HG03521 (cell line): ENCODE results near the gene PCGF1.
"Not testable (repeated sequence)": the region's sequence is repeated elsewhere in the genome, so short reads cannot be mapped to it uniquely, and the experiment has no call there.

Source experiments
- ATAC-seq: cut with Tn5 transposase; IDR thresholded peaks from one replicate; pipeline ENCODE4 v1.9.1; 2021; ENCODE audit warnings: mild to moderate bottlenecking, moderate library complexity; ENCODE audit not compliant: unreplicated experiment

The PCGF1 gene

DNA sequence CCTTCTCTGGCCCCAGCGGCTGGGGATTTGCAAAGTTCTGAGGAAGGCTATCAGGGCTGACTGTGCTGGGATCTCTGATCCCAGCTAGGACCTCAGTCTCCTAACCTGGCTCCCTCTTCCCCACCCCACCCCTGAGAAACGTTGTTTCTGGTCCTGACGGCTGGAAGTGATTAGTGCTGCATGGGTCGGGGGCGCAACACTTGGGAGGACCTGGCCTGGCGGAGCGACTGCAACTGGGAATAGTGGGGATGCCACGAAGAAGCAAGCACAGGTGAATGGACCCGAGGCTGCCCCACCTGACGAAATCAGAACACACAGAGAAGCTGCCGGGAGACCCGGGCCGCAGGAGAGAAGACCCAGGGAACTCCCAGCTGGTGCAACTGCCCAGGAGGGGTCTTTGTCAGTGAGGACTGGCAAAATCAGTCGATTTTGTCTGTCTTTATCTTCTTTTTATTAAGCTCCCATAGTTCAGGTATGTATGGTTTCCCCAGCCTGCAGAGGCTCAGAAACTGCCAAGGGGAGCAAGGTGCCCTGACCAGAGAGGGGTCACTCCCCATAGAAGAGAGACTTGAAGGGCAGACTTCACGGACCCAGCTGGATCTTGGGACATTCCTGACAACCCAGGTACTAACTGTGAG, 7.4 kb downstream of the PCGF1 start:
- no peak for ATAC-seq

DNA sequence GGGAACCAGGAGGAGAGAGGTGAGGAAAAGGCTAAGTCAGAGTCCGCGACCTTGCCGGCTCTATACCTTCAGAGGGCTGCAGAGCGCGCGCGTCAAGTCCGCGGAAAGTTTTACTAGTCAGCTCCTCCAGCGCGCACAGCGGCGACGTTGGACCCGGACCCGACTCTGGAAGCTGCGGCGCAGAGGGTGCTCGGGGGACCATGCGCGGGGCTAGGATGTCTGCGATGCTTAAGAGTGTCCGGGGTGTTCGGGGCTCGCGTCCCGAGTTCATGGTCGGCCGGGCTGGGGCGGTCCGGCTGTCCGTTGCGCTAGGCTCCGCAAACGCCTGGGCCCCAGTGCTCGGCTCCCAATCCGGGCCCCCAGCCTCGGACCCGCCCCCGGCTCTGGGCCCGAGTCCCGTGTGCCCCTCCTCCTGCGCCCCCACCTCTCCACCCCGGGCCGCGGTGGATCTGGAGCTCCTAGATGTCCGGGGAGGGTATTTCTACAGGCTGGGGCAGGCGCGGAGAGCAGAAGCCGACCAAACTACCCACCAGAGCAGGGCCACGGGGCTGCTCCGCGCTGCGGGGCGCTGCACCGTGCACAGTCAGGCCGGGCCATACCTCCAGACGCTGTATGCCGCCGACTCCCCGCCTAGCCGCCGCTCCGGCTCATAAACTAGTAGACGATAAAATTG, 8.1 kb downstream of the PCGF1 start, which contains the start of gene LBX2:
Gene LBX2, minus strand, starts transcription at position 337 of the 673 bp plus-strand sequence. Its CDS starts 66 bp downstream, at position 271.
- ATAC-seq: no peak

DNA sequence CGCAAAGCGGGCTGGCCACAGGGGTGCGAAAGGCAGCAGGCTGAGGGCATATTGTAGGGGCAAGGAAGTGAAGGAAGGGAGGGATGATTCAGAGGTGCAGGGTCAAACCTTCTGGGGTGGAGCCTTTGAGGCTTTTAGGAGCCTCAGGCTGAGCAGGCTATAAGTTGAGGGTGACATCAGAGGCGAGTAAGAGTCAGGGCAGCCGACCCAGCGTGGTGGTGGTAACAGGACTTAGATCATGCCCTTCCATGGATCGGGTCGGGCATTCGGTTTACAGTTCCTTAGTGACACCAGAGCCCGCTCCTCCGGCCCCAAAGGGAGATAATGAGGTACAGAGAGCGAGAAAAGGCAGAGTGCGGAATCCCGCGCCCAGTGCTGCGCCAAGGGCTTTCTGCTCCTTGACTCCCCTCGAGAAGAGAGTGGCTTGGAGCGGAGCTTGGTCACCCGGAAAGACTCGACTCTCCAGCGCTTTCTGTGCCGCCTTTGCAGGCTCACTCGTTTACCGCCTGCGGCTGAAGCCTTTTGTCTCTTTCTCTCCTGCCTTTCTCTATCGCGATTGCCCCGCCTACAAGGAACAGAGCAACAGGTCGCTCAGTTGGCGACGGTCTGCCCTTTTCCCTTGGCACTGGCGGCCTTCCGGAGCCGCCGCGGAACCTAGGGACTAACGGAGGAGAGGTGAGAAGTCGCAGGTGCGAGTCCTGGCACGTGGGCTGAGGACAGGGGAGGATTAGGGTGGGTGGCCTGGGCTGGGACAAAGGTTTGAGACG, 8.8 kb downstream of the PCGF1 start:
- no peak for ATAC-seq

DNA sequence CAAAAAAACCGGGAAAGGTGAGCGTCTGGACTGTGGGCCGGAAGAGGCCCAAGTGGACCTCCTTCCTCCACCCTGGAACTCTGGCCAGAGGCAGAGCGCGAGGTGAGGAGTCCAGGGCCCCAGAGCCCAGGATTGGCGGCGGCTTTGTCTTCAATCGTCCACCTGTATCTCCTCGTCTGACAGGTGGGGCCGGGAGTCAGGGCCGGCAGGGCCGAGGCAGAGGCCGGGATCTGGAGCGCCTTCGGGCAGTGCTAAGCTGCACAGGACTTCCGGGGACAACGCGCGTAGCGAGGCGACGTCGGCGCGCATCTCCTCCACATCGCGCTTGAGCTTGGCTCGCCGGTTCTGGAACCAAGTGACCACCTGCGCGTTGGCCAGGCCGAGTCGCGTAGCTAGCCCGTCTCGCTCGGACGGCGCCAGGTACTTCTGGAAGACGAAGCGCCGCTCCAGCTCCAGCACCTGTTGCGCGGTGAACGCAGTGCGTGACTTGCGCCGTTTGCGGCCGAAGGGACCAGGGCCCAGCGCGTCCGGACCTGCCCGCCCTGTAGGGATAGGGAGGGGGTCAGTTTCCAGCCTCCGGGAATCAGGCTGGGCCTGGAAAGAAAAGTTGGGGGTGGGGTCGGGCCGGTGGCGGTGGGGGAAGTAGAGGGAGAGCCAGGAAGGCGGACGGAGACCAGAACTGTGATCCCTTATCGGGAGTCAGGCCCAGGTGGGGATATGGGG, 9.6 kb downstream of the PCGF1 start:
- no peak for ATAC-seq

DNA sequence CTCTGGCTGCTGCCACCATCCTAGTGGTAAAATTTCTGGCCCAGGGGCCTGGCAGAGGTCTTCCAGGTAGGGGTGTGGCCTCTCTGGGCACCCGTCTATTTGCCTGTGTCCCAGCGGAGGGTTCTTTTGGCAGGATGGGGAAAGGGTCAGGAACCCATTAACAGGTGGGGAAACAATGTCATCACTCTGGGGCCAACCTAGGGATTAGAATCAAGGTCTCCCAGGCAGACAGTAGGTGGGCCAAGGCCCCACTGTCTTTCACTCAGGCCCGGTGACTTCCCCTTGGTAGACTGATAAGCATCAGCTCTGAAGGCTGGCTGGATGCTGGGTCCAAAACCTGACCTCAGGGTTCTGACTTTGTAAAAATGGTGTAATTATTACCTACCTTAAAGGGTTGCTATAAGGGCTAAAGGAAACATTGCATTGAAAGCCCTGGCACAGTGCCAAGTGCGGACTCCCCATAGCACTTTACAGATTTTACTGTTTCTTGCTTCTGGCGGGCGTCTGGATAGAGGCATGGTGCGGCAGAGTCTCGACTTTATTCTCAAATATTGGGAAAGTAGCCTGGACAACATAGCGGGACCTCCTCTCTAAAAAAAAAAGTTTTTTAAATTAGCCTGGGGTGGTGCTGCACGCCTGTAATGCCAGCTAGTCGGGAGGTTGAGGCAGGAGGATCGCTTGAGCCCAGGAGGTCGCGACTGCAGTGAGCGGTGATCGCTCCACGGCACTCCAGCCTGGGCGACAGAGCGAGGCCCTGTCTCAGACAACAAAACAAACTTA, 10.3 kb downstream of the PCGF1 start:
- no peak for ATAC-seq

DNA sequence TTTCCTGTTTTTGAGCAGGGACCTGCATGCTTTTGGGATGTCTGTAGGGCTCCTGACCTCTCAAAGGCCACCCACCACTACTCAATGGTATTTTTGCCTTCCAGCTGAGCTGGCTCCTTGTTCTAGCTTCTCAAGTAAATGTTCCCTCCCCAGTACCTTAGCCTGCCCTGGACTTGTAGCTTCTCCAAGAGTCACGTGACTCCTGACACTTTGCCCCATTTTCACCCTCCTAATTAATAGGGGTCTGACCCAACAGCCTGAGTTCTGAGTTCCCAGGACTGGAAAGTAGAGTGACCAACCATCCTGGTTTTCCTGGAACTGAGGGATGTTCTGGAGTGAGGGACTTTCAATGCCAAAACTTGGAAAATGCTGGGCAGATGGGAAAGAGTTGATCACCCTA, 12.1 kb downstream of the PCGF1 start:
- ATAC-seq: no peak

DNA sequence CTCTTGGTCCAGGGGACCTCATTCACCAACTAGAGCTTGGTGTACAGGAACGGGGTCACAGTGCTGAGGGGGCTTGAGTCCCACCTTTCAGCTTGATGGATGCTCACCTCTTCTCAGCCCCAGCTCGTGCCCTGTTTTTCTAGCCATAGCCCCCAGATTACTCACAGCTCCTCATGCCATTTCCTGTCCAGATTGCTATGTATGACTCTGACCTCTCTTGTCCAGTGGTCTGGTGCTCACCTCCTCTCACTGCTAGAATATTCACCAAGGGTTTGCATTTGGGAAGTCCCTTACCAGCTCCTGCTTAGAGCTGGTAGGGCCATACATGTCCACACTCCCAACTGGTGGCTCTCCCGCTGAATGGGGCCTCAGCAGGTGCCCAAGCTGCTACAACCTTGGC, 13.9 kb downstream of the PCGF1 start:
- no peak for ATAC-seq

DNA sequence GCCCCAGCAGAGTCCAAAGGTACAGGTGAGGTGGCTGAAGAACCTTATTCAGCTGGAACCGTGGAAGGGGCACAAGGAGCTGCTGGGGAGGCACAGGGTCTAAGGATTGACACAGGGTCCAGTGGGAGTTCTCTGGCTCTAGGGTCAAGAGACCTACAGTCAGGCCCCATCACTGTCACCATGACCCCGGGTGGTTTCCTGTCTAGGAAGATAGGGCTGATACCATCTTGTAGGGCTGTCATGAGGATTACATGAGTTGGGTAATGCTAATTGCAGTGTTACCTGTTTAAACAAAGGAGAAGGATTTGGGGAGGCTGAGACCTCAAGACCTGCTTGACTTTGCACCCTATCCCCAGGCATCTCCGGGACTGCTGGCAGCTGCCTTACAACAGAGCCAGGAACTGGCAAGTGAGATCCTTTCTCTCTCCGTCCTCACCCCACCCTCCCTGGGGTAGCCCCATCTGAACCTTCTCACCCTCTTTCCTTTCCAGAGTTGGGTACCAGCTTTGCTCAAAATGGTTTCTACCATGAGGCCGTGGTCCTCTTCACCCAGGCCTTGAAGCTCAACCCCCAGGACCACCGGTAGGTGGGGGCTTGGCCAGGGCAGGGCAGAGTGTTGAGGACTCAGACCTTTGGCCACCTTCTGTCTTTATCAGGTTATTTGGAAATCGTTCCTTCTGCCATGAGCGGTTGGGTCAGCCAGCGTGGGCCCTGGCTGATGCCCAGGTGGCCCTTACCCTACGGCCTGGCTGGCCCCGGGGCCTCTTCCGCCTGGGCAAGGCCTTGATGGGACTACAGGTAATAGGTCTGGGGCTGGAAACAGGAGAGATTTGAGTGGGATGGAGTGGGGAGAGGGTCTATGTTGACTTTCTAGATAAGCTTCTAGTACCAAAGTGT, 15.6 kb downstream of the PCGF1 start:
- ATAC-seq: no peak

DNA sequence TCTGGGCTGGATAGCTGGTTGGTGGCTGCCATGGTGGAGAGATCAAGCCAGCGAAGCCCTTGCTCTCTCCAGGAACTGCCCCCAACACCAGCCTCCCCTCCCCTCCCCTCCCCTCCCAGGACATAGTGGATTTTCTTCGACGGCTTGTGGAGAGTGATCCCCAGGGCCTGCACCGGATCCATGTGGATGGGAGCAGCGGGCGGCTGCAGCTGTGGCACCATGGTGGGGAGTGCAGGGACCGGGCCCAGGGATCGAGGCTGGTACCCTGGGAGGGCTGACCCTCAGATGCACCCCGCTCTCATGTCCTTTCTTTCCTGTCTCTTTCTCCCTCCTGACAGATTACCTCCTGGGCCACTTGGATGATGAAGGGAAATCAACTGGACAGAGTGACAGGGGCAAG, 17.6 kb downstream of the PCGF1 start:
- ATAC-seq: no peak

DNA sequence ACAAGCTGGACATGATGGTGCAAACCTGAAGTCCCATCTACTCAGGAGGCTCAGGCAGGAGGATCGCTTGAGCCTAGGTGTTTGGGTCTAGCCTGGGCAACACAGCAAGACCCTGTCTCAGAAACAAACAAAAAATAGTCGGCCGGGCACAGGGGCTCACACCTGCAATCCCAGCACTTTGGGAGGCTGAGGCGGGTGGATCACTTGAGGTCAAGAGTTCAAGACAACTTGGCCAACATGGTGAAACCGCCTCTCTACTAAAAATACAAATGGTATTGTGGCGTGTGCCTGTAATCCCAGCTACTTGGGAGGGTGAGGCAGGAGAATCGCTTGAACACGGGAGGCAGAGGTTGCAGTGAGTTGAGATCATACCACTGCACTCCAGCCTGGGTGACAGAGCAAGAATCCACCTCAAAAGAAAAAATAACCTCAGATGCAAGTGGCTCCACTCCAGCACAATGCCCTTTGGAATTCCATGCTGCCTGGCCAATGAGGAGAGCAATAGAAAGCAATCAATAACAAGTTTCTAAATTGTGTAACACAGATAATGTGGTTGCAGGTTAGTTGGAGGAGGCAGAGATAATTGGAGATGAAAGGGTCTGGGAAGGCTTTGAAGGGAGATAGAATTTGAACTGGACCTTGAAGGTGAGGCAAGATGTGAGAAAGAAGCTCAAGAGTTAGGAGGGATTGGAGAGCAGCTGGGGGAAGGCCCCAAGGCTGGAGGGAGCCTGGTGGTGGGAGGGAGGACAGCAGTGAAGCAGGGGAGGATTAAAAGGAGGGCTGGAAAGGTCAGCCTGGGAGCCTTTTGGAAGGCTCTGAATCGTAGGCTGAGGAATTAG, 18.6 kb downstream of the PCGF1 start:
- ATAC-seq: no peak

DNA sequence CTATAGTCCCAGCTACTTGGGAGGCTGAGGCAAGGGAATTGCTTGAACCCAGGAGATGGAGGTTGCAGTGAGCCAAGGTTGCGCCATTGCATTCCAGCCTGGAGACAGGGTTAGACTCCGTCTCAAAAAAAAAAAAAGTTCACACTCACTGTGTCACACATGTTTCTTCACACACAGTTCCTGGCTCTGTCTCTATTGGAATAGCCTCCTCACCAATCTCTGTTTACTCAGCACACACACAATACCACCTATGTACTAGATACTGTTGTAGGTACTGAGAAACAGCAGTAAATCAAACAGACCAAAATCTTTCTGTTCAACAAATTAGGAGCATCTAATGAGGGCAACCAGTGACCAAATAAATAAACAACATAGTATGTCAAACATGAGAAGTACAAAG, 21.4 kb downstream of the PCGF1 start:
- ATAC-seq: no peak

DNA sequence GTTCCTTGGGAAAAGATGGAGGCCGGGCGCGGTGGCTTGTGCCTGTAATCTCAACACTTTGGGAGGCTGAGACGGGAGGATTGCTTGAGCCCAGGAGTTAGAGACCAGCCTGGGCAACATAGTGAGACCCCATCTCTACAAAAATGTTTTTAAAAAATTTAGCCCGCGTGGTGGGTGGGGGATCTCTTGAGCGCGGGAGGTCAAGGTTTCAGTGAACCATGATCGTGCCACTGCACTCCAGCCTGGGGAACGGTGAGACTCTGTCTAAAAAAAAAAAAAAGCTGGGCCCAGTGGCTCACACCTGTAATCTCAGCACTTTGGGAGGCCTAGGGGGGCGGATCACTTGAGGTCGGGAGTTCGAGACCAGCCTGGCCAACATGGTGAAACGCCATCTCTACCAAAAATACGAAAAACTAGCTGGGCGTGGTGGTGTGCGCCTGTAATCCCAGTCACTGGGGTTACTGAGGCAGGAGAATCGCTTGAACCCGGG, 23.8 kb downstream of the PCGF1 start:
- not testable (repeated sequence) for ATAC-seq

DNA sequence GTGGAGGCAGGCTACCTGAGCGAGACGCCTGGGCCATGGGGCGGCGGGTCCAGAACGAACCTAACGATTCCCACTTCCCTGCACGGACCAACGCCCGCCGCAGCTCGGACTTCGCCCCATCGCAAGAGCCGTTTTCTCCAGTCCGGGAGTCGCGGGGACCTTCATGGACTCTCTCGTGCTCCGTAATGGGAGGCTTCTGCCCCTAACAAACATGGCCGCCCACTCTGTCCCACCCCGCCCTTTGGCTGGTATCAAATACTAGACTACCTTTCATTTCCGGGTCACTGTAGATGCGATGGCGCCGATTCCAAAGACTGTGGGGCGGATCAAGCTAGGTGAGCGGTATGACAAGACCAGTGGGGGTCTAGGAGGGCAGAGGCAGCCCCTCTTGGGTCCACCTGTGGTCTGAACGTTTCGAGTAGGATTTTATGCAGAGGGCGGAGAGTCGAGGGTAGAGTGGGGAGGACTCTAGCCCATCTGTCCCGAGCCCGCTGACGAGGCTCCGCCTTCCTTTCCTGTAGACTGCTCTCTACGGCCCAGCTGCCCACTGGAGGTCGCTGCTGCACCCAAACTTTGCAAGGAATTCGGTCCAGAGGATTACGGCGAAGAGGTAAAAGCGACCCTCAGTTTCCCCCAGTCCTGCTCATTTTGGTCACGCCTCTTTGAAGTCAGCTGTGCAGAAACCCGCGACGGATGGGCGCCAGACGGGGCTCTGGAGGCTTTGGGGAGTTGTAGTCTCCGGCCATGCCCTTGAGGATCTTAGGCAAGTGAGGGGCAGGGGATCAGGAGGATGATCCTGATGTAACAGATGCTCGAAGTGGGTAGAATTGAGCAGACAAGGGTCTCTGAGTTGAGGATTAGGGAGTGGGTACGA, 24.5 kb downstream of the PCGF1 start, which contains the start of the genes CCDC142 and TTC31:
Gene CCDC142, minus strand, starts transcription at position 198 of the 874 bp plus-strand sequence. Its CDS starts 161 bp downstream, at position 37.
Gene TTC31, plus strand, starts transcription at position 281 of the 874 bp plus-strand sequence. Its CDS starts 15 bp downstream, at position 296.
- ATAC-seq: peak; percentile 74

DNA sequence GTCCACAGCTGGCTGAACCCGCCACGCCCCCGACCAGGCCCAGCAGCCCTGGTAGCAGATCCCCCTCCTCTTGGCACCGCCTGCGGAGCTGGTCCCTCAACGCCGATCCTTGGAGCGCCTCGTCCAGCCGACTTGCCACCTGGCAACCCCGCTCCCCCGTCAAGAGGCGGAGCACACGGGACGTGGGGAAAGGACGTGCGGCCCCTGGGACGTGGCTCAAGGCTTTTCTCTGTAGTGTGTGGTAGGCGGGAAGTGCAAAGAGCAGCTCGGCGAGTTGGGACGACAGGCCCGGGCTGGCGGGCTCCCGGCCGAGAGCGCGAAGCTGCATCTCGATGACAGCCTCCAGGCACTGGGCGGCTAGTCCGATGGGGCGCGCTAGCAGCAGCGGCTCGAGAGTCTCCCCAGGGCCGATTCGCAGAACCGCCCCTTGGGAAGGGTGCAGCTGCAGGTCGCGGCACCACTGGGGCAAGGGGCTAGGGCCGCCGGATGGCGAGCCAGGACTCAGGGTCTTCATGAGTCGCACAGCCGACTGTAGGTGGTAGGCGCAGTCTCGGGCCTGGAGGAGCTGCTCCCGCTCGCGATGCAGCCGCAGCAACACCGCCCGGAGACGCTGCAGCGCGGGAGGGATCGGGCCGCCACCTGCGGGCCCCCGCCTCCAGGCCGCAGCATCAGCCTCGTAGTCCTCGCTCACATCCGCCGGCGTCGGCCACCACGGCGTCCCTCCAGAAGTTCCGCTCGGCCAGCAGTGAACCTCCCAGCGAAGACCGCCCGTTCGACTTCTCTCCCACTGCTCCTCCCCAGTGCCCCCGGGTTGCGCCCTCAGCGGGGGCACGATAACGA, 25.3 kb downstream of the PCGF1 start:
- peak; percentile 37 for ATAC-seq

DNA sequence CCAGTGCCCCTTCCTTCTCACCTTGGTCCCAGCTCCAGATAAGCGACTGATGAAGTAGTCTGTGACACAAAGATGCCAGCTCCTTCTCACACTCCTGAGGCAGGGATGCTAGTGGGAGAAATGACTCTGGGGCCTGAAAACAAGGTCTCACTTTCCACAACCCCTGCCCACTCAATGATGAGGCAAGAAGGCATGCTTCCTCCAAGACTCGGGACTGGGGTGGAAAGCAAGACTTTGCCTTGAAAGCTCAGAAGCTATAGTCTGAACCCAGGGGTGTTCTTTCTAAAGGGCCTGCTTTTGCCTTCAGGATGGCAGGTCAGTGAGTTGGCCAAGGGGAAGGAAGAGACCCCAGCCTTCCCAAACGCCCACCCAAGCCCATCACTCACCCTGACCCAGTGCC, 26.1 kb downstream of the PCGF1 start:
- no peak for ATAC-seq

DNA sequence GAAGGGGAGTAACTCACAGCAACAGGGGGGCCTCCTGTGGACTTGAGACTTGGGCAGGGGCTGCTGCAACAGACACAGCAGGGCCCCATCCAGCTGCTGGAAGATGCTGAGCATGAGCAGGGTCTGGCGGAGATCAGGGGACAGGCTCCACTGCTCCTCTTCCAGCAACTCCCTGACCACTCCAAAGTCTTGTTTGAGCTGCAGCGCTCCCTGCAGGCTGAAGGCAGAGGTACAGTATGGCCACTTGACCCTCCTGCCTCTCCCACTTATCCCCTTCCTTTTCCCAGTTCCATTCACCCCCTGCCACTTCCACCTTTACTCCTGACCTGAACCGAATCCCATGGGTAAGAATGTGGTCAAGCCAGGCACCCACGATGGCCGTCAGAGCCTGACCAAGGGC, 32.6 kb downstream of the PCGF1 start:
- ATAC-seq: no peak
